IMR-90 (cell line): ENCODE measurements around the gene TYR. TPM values are rescaled to one million over a fixed set of nuclear protein-coding genes. Genes with fewer than 3 reads are reported as not detected.
"Not testable (repeated sequence)": the region's sequence is repeated elsewhere in the genome, so short reads cannot be mapped to it uniquely, and the experiment has no call there.

Experiments used
- ATAC-seq: fragments of 200-7000 bp; cut with Tn5 transposase; 2 replicates; pipeline ENCODE4 v1.9.1; 2020; ENCODE audit warnings: low read depth, mild to moderate bottlenecking, moderate library complexity
- BruUV-seq: library from RNA; stranded (reverse); fragments of 400-500 nt; replicated peaks from 2 replicates; lab custom pipeline; 2021; lab: Mats Ljungman, UMichigan
- CTCF ChIA-PET: fragments of 300-600 bp; formaldehyde crosslinking; extraction: SDS; loops from one replicate; lab custom pipeline; 2021; ENCODE audit warnings: antibody characterized with exemption; lab: Yijun Ruan, JAX
- POLR2A ChIA-PET: fragments of 300-600 bp; sonication (Branson Sonifier 250); formaldehyde crosslinking; loops from one replicate; lab custom pipeline; 2022; ENCODE audit warnings: antibody characterized with exemption; ENCODE audit not compliant: unreplicated experiment; lab: Charles Lee
- DNase-seq: peaks from one replicate; pipeline ENCODE4 v3.0.0; 2013
- H2AFZ ChIP-seq: replicated peaks from 2 replicates; pipeline ENCODE3; 2013; ENCODE audit warnings: low read length, mild to moderate bottlenecking; ENCODE audit not compliant: poor library complexity
- H2AK5ac ChIP-seq: 2 replicates; pipeline ENCODE4 v1.6.1; 2013; ENCODE audit warnings: low read depth, low read length, inconsistent platforms
- H2AK9ac ChIP-seq: replicated peaks from 2 replicates; pipeline ENCODE3; 2013; ENCODE audit warnings: mild to moderate bottlenecking, low read depth, low read length, moderate library complexity; ENCODE audit not compliant: poor library complexity
- H2BK120ac ChIP-seq: 2 replicates; pipeline ENCODE4 v1.6.1; 2013; ENCODE audit warnings: low read depth, low read length, inconsistent platforms
- H2BK15ac ChIP-seq: 3 replicates; pipeline ENCODE4 v1.6.1; 2013; ENCODE audit warnings: low read depth, low read length, inconsistent platforms
- H2BK20ac ChIP-seq: 2 replicates; pipeline ENCODE4 v1.6.1; 2013; ENCODE audit warnings: low read depth, mild to moderate bottlenecking, inconsistent platforms, low read length, moderate library complexity
- H2BK5ac ChIP-seq: 2 replicates; pipeline ENCODE4 v1.6.1; 2013; ENCODE audit warnings: mild to moderate bottlenecking, low read depth, low read length, inconsistent platforms; ENCODE audit not compliant: poor library complexity, severe bottlenecking
- H3K14ac ChIP-seq: replicated peaks from 2 replicates; pipeline ENCODE4 v1.6.1; 2013; ENCODE audit warnings: low read depth, low read length, inconsistent platforms
- H3K18ac ChIP-seq: 2 replicates; pipeline ENCODE4 v1.6.1; 2013; ENCODE audit warnings: low read depth, low read length, control low read depth
- H3K23ac ChIP-seq: 2 replicates; pipeline ENCODE4 v1.6.1; 2013; ENCODE audit warnings: low read depth, low read length, inconsistent platforms
- H3K27ac ChIP-seq: 2 replicates; pipeline ENCODE4 v1.5.1; 2013; ENCODE audit warnings: mild to moderate bottlenecking, control low read depth, low read length; ENCODE audit not compliant: insufficient read depth
- H3K27me3 ChIP-seq: 2 replicates; pipeline ENCODE4 v1.6.1; 2013; ENCODE audit warnings: low read length; ENCODE audit not compliant: control insufficient read depth, insufficient read depth
- H3K36me3 ChIP-seq: 2 replicates; pipeline ENCODE4 v1.6.1; 2013; ENCODE audit warnings: low read length, mixed read lengths; ENCODE audit not compliant: control insufficient read depth, insufficient read depth
- H3K4ac ChIP-seq: 2 replicates; pipeline ENCODE4 v1.6.1; 2013; ENCODE audit warnings: low read depth, low read length, inconsistent platforms
- H3K4me1 ChIP-seq: 2 replicates; pipeline ENCODE4 v1.6.1; 2013; ENCODE audit warnings: low read length, mixed read lengths; ENCODE audit not compliant: control insufficient read depth, insufficient read depth
- H3K4me2 ChIP-seq: 2 replicates; pipeline ENCODE4 v1.6.1; 2013; ENCODE audit warnings: low read depth, mild to moderate bottlenecking, control low read depth, low read length, moderate library complexity
- H3K4me3 ChIP-seq: 2 replicates; pipeline ENCODE4 v1.5.1; 2013; ENCODE audit warnings: low read depth, mild to moderate bottlenecking, control low read depth, low read length, moderate library complexity; ENCODE audit not compliant: insufficient read depth
- H3K56ac ChIP-seq: 2 replicates; pipeline ENCODE4 v1.6.1; 2013; ENCODE audit warnings: low read length, inconsistent platforms; ENCODE audit not compliant: insufficient read depth; ENCODE audit errors: extremely low read depth
- H3K79me1 ChIP-seq, 2 experiments: 2 replicates each; pipeline ENCODE4 v1.6.1; 2013; ENCODE audit warnings: low read length in 2 of 2, inconsistent platforms in 1 of 2, low read depth in 1 of 2
- H3K9ac ChIP-seq: 2 replicates; pipeline ENCODE4 v1.6.1; 2013; ENCODE audit warnings: low read depth, low read length, control low read depth
- H3K9me1 ChIP-seq: 2 replicates; pipeline ENCODE4 v1.6.1; 2013; ENCODE audit warnings: low read length, inconsistent platforms; ENCODE audit not compliant: insufficient read depth
- H3K9me3 ChIP-seq: 2 replicates; pipeline ENCODE4 v1.6.1; 2013; ENCODE audit warnings: low read length; ENCODE audit not compliant: control insufficient read depth, insufficient read depth
- H4K20me1 ChIP-seq: 2 replicates; pipeline ENCODE4 v1.6.1; 2013; ENCODE audit warnings: low read length, inconsistent platforms; ENCODE audit not compliant: insufficient read depth
- H4K5ac ChIP-seq: 2 replicates; pipeline ENCODE4 v1.6.1; 2013; ENCODE audit warnings: mild to moderate bottlenecking, low read depth, low read length, control low read depth
- H4K8ac ChIP-seq, 2 experiments: 2 replicates each; pipeline ENCODE4 v1.6.1; 2013; ENCODE audit warnings: low read depth in 2 of 2, low read length in 2 of 2, control low read depth in 1 of 2, inconsistent platforms in 1 of 2
- H4K91ac ChIP-seq: 2 replicates; pipeline ENCODE4 v1.6.1; 2013; ENCODE audit warnings: low read depth, low read length, inconsistent platforms; ENCODE audit not compliant: insufficient read depth
- WGBS, 2 experiments: methylation state at CpG; one replicate each; pipeline versions ENCODE4 v1.1.5 to v1.1.7; 2013; ENCODE audit warnings: missing lambda C conversion rate in 2 of 2; ENCODE audit not compliant: insufficient read length in 1 of 2; ENCODE audit errors: extremely low coverage in 2 of 2; 5-methylcytosine and 5-hydroxymethylcytosine counted together
- dilution Hi-C: fragments of 300-500 bp; cut with HindIII; formaldehyde crosslinking; loops from one replicate; pipeline ENCODE4 v1.14.3; 2018; ENCODE audit warnings: low sequenced_read_pairs; ENCODE audit not compliant: unreplicated experiment
- in situ Hi-C: fragments of 300-500 bp; cut with MboI; formaldehyde crosslinking; loops from 3 replicates; pipeline ENCODE4 v1.14.3; 2019; ENCODE audit warnings: low sequenced_read_pairs, inconsistent platforms, mixed read lengths
- intact Hi-C: fragments of 100-400 bp; cut with micrococcal nuclease; formaldehyde crosslinking; loops from 2 replicates; pipeline ENCODE4 v1.10.0; 2022
- polyA plus RNA-seq, 3 experiments: library from polyadenylated mRNA; depleted of rRNA; stranded (reverse); fragments of >200 nt; gene quantifications; 2 replicates each; pipeline ENCODE4 v1.2.3, GENCODE V29; 2012; ENCODE audit warnings: low replicate concordance in 1 of 3
- total RNA-seq: library from RNA; depleted of rRNA; stranded (reverse); fragments of >200 nt; gene quantifications from 2 replicates; pipeline ENCODE4 v1.2.3, GENCODE V29; 2012

The TYR gene
- total and polyA plus RNA-seq, 2 of the 4 experiments (the other 2 are of a cell fraction): not detected

DNA sequence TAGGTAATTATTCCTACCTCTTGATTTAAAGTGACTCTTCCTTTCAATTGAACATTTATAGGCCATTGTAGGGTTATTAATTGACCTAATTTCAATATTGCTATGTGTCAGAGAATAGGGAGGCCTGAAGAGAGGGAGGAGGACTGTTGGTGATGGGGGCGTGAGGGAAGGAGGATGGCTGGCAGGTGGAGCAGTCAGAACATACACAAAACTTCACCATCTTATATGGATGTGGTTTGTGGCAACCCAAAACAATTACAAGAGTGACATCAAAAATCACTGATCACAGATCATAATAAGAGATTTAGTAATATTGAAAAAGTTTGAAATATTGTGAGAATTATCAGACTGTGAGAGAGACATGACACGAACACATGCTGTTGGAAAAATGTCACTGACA, 95.5 kb downstream of the TYR start:
- H3K4me3 ChIP-seq, H2AFZ ChIP-seq, H3K4me1 ChIP-seq, DNase-seq, H2BK120ac ChIP-seq, in situ Hi-C loops, H4K91ac ChIP-seq, H3K27ac ChIP-seq, H4K8ac ChIP-seq, H3K56ac ChIP-seq, H2BK20ac ChIP-seq, H2BK15ac ChIP-seq, H3K4ac ChIP-seq, H3K18ac ChIP-seq, H3K36me3 ChIP-seq, H3K27me3 ChIP-seq, intact Hi-C loops, dilution Hi-C loops, H3K4me2 ChIP-seq, H3K9ac ChIP-seq, H4K5ac ChIP-seq, ATAC-seq, BruUV-seq, H2BK5ac ChIP-seq, H4K20me1 ChIP-seq, H2AK5ac ChIP-seq, H3K79me1 ChIP-seq, H2AK9ac ChIP-seq, CTCF ChIA-PET, H3K14ac ChIP-seq, H3K23ac ChIP-seq, H3K9me3 ChIP-seq, POLR2A ChIA-PET, H3K9me1 ChIP-seq: not testable (repeated sequence)
- no CpG with 5 or more reads among the region's 2 CpGs for WGBS, 2 experiments
